NCI-H2196 treated with DMSO at 0.1 percent for 48 hours (cell line): Measurements from ENCODE around the gene PISD.
"Not testable (repeated sequence)": the region's sequence is repeated elsewhere in the genome, so short reads cannot be mapped to it uniquely, and the experiment has no call there.

Experiments
- DNase-seq: peaks from one replicate; lab custom pipeline; 2025; ENCODE audit not compliant: unreplicated experiment; lab: John Stamatoyannopoulos, UW

The PISD gene

DNA sequence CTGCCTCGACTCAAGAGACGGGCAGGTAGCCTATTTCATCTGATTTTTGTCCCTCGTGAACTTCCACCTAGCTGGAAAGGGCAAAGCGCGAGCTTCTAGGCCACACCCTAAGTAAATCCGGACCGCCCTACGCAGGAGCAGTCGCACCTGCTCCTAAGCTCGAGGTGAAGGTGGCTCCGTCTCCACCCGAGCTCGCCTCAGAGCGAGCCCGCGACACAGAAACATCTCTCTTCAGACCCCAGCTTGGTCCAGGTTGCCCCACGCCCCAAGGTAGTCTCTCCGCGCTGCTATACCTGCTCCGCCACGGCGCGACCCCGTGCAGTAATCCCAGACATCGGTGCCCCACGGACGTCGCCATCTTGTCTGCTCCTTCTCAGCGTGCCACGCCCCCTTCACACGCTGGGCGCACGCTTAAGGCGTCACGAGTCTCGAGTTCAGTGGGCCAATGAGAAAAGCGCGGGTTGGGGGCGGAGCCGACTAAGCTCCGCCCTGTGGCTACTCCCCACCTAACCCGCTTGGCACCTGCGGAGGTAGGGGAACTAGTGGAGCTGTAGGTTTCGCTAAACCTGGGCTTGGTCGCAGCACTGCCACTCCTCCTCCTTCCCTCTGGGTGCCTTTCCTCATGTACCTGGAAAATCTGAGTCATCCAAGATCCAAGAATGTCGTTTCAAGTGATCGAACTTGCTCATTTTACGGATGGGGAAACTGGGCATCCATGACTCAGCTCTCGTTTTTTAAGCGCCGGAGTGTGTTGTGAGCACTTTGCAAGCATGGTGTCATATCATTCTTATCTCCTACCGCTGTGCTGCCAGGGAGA lies at the start of gene PISD:
Gene PISD, minus strand, starts transcription at position 365 of the 817 bp plus-strand sequence. Its CDS starts 7 bp downstream, at position 358.
- DNase-seq, result peak; percentile 58

- DNase-seq, result not testable (repeated sequence)
Observed at GRCh38 chr22:31711226-31711625, 49.2 kb upstream of the PISD start.

- no peak for DNase-seq
Observed at GRCh38 chr22:31707519-31707918, 45.5 kb upstream of the PISD start.

GRCh38 chr22:31695423-31695822 lies 33.4 kb upstream of the PISD start:
- no peak for DNase-seq

DNA sequence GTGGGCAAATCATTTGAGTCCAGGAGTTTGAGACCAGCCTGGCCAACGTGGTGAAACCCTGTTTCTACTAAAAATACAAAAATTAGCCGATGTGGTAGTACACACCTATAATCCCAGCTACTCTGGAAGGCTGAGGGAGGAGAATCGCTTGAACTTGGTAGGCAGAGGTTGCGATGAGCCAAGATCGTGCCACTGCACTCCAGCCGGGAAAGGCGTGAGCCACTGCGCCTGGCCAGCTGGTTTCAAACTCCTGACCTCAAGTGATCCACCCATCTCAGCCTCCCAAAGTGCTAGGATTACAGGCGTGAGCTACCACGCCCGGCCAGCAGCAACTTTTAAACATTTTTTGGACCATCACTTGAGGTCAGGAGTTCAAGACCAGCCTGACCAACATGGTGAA lies 32.0 kb upstream of the PISD start:
- not testable (repeated sequence) for DNase-seq

GRCh38 chr22:31692186-31692886 lies 30.3 kb upstream of the PISD start:
- DNase-seq, result no peak

- no peak for DNase-seq
Observed at GRCh38 chr22:31691408-31691807, 29.4 kb upstream of the PISD start.

DNA sequence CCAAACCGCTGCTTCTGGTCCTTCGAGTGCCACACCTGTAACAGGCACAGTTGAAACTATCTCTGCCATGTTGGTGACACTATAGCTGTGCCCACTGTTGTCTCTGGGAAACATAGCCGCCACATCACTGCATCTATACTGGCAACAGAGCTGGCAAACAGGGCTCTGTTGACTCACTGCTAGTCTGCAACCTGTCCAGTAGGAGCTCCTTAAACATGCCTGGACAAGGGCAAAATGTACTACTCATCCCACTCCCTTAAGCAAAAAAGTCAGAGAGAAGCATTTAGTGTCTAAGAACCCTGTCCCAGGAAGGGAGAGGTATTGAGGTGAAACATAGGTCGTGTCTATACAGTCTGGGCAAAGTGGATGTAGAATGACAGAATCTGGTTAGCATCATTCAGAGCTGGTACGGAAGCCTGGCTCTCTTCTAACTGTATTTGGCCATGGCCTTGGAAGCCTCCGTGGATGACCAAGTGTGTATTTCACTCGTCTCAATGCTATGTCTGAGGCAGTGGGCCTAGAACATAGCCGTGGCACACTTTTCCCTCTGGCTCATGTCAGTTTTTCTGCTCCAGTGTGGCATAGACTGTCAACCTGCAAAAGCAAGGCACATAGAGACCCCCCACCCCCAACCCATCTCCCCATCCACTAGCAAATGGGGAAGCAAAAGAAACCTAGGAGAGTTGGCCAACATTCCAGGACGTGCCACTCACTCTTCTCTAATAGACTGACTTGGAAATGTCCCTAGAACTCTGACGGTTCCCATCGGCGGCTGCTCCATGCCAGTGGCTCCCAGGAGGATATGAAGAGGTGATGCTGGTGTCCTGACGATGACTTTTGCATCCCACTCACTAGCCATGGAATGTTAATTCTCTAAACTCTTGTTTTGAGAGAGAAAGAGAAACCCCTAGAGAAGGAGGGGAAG lies 21.4 kb upstream of the PISD start:
- no peak for DNase-seq

GRCh38 chr22:31682751-31683150 lies 20.7 kb upstream of the PISD start:
- no peak for DNase-seq

DNA sequence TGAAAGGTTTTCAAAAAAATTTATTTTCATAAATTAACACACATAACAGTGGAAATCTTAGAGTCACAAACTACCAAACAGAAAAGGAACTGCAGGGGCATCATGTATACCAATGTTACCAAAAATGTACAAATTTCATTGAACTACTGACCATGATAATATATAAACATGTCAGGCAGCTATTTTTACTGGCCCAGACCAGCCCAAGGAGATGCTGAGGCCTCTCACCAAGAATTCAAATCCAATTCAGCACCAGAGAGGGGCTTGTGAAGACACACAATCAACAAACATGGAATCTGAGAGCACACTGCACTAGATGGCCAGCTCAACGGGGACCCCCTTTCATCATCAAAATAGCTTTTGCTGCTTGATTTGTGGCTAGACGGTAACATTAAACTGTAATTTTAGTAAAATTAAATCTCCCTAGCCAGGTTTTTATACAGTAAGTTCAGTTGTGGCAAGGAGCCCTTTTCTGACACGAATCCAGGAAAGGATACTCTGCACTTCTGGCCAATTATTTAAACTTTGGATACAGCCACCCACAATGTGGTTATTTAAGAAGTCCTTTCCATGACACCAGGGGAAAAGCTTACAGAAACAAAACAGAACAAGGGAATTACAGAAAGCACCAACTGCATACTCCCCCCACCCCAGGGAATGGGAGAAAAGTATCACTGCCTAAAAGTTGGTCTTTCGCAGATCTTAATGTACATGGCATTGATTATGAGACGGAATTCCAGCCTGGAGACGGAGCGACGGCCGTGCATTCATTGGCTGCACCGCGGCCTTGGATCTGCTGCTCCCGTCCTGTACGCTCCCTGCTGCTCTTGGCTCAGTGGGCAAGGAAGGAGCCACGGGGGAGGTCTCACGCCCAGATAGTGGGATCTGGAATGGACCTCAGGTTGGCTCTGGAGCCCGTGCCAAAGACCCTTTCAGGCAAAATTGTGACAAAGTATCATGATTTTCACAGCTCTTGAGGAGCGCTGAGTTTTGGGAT lies 19.6 kb upstream of the PISD start:
- no peak for DNase-seq

- DNase-seq, result no peak
Observed at GRCh38 chr22:31680861-31681341, 18.9 kb upstream of the PISD start.

DNA sequence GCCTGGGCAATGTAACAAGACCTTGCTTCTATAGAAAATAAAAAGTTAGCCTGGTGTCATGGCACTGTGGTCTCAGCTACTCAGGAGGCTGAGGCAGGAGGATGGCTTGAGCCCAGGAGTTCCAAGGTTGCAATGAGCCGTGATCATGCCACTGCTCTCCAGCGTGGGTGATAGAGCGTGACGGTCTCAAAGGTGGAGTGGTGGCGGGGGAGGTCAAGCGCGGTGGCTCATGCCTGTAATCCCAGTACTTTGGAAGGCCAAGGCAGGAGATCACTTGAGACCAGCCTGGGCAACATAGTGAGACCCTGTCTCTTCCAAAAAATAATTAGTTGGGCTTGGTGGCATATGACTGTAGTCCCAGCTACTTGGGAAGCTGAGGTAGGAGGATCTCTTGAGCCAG lies 16.7 kb upstream of the PISD start:
- no peak for DNase-seq

GRCh38 chr22:31676700-31677099 lies 14.7 kb upstream of the PISD start:
- DNase-seq, result no peak

GRCh38 chr22:31674219-31674618 lies 12.2 kb upstream of the PISD start:
- not testable (repeated sequence) for DNase-seq

- DNase-seq, result not testable (repeated sequence)
Observed at GRCh38 chr22:31668849-31669248, 6.8 kb upstream of the PISD start.

DNA sequence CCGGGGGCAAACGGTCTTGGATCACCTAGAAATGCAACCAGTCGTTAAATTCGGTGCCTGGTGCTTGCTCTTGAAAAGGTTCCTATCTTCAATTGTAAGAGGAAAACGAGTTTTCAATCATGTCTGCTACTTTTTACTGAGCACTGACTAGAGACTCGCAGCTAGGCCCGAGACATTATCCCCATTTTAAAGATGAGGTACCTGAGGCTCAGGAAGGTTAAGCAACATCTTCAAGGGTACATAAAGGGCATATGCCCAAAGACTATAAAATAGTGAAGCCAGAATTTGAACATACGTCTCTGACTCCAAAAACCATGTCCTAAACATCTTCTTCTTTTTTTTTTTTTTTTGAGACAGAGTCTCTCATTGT lies 638 bp upstream of the PISD start:
- DNase-seq, result no peak

- not testable (repeated sequence) for DNase-seq
Observed at GRCh38 chr22:31660860-31661341, 1.1 kb downstream of the PISD start.

- no peak for DNase-seq
Observed at GRCh38 chr22:31659246-31659645, 2.8 kb downstream of the PISD start.

DNA sequence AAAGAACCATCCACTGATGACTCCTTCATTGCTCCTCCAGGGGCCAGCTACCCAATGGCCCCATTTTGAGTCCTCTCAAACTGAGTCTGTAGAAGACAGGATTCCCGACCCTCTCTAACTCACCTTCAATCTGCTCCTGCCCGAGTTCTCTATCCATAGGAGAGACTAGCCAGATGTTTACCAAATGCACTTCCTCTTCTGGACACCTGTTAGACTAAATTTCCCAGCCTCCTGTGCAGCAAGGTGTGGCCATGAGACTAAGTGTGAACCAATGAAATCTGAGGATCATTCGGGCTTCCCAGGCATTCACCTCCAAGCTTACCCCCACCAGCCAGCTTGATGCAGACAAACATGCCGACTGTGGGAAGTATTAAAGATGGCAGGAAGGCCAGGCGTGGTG lies 7.6 kb downstream of the PISD start:
- DNase-seq, result no peak

GRCh38 chr22:31653944-31654343 lies 8.1 kb downstream of the PISD start:
- no peak for DNase-seq
